NCI-H146 treated with DMSO at 0.1 percent for 48 hours (cell line): ENCODE data around the gene UBXN6.

Experiments
- DNase-seq: peaks from one replicate; lab custom pipeline; 2025; ENCODE audit not compliant: unreplicated experiment; lab: John Stamatoyannopoulos, UW

The UBXN6 gene

GRCh38 chr19:4456843-4457653, 546 bp downstream of the UBXN6 start:
- DNase-seq = no peak

- no peak for DNase-seq
Observed at GRCh38 chr19:4456476-4456842, 1.1 kb downstream of the UBXN6 start.

- no peak for DNase-seq
Observed at GRCh38 chr19:4455719-4456475, 1.7 kb downstream of the UBXN6 start.

- no peak for DNase-seq
Observed at GRCh38 chr19:4454747-4455718, 2.6 kb downstream of the UBXN6 start.

DNA sequence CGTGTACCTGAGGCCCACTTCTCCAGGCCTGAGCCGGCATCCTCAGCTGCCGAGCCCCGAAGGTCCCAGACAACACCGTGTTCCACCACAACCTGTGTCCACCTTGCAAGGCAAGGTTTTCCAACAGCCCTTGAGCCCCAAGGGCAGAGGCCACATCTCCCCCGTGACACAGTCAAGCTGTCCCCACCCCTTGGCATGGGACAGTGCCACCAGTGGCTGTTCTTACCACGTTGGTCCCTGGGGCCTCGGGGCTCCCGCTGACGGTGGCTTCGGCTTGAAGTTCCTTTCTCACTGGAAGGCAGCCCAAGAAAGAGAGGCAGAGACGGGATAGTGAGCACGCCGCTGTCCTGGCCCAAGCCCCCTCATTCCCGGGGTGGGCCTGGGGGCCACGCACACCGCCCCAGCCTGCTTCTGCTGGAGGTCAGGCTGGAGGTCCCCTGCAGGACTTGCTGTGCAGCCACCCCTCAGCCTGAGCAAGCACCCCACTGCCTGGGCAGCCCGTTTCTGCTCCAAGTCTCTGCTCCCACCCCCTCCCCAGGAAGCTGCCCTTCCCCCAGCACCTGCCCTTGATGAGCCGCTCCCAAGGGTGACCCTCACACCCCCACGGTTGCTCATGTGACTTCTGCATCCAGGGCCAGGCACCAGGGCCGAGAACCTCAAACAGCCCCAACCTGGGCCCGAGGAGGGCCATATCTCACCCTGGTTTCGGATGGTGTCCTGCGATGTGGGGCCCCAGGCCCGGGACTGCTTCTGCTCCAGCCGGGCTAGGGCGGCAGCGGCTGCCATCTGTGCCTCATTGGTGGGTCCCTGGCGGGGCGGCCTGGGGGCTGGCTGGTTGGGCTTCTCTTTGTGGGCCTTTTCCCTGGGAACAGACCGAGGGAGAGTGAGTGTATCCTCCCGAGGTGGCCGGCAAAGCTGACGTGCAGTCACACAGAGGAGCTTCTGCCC, 4.1 kb downstream of the UBXN6 start:
- DNase-seq = no peak

- no peak for DNase-seq
Observed at GRCh38 chr19:4452230-4452990, 5.2 kb downstream of the UBXN6 start.

DNA sequence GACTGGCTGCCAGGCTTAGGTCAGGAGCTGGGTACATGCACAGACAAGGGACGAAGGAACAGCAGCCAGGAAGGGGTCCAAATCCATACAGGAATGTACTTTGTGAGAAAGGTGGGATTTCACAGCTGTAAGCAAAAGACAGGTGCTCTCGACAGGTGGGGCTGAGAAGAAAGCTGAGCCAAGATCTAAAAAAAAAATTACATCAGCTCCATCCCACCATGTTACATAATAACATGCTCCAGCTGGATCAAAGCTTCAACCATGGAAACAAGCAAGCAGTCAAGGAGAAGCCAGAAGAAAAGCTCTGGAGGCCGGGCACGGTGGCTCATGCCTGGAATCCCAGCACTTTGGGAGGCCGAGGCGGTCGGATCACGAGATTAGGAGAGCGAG, 8.0 kb downstream of the UBXN6 start:
- no peak for DNase-seq

DNA sequence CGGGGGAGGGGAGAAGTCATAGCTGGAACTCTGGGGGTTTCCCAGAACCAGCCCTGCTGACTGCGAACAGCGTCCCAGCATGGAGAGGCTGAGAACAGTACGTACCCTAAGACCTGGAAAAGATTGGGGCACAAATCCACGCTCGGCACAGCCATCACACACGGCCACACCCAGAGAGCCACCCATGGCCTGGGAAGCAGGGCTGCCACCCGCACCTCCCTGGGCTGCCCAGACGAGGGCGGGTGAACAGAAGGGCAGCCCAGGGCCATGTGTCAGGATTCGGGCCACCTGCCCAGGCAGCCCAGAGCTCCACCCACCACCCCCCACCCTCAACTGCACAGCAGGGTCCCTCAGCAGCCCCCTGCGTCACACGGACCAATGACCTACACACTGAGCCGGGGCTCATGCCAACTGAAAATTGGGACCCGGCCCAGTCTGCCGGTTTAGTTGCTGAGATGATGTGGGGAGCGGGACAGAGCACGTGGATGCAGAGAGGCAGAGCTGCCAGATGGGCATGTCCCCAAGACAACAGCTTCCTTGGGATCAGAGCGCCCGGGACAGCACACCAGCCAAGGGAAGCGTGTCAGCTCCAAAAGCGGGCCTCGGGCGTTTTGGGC, 8.5 kb downstream of the UBXN6 start:
- DNase-seq = no peak

DNA sequence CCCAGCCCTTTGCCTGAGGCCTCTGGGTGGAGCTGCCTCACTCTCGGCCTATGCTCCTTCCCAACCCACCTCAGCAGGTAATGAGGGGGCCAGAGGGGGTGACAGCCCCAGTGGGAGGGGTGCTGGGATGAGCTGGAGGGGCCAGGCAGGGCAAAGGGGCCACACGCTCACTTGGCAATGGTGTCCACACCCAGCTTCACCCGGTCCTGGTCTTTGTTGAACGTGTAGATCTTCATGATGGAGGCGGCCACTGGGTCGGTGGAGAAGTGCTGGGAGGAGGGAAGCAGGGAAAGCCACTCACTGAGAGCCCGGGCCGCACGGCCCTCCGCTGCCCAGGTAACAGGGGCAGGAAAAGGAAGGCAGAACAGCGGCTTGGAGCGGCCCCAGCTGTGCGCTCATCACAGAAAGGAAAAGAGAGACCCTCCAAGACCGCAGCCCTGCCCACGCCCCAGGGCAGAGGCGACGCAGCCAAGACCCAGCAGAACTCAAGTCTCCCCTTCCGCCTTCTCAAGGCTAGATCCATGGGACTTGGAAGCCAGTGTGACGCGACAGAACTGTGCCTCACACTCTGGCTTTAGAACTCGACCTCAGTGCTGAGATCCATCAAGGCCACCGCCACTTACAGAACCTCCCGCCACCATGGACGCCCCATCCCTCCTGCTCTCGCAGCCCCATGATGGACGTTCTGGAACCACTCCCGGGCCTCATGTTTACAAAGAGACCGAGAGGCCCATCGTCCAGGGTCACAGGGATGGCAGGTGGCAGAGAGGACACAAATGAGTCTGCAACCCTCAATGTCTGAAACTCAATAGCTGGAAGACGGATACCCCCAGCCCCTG, 9.2 kb downstream of the UBXN6 start:
- DNase-seq = no peak

- no peak for DNase-seq
Observed at GRCh38 chr19:4447327-4448146, 10.1 kb downstream of the UBXN6 start.

DNA sequence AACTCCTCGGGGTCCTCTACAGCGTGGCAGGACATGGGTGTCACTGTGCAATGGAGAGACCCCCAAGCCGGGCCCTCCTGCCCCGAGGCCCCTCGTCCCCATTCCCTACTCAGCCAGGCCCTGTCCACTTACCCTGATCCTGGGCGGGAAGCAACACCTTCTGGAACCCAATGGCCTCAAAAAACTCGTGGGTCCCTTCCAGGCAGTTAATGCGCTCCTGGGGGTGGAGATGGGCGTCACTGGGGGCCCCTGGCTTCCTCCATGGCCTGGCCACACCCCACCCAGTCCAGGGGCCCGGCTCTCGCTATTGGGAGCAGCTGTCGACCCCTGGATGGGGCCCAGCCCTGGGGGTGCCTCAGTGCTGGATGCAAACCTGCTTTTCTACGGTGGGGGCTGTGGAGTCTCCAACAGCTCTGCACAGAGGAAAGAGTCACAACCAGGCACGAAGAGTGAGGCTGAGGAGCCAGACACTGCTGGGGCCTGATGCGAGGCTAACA, 10.8 kb downstream of the UBXN6 start:
- DNase-seq = no peak

GRCh38 chr19:4445963-4446703, 11.5 kb downstream of the UBXN6 start:
- no peak for DNase-seq

DNA sequence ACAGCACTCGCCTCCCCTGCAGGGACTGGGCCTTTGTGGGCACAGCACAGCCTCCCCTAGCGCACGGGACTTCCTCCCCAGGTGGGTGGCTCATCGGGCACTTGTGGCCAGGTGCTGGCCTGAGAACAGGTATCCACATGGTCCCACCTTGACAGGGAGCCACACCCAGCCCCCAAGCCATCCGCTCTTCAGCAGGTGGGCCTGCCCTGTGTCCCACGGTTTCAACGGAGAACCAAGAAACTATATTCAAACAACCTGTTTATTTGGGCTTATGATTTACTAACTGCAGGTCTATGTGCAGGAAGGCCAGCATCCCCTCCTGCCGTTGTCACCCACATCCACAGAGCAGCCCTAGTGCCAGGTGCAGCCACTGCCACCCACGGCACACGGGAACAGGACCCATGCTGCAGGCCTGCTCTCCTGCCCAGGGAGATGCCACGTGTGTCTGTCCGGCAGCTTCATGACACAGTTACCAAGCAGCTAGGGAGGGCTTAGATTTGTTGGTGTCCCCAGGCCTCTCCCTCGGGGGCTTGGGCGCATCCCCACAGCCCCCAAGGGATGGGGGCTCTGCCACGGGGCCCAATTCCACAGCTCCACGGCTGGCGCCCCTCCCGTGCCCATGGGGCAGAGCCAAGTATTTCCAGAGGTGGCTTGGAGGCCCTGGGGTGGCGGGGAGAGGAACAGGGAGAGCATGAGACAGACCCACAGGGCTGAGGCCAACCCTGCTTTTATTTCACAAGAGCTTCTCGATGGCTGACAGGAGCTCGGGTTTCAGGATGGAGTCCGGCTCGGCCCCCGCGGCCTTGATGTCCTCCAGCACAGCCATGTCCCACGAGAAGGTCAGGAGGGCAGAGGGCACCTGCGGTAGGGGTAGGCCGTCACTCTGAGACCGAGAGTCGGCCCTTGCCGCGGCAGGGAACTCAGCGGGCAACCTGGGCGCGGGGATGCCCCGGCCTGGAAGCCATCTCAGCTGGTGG, 12.5 kb downstream of the UBXN6 start:
- DNase-seq = no peak

GRCh38 chr19:4443966-4444764, 13.4 kb downstream of the UBXN6 start:
- no peak for DNase-seq
